C1 segment of cervical spinal cord (tissue), 14 donors: Measurements from ENCODE around the gene IFFO2.

Experiments
- DNase-seq, 14 donors: peaks; one replicate each; lab custom pipeline; 2025; lab: John Stamatoyannopoulos, UW

The IFFO2 gene

DNA sequence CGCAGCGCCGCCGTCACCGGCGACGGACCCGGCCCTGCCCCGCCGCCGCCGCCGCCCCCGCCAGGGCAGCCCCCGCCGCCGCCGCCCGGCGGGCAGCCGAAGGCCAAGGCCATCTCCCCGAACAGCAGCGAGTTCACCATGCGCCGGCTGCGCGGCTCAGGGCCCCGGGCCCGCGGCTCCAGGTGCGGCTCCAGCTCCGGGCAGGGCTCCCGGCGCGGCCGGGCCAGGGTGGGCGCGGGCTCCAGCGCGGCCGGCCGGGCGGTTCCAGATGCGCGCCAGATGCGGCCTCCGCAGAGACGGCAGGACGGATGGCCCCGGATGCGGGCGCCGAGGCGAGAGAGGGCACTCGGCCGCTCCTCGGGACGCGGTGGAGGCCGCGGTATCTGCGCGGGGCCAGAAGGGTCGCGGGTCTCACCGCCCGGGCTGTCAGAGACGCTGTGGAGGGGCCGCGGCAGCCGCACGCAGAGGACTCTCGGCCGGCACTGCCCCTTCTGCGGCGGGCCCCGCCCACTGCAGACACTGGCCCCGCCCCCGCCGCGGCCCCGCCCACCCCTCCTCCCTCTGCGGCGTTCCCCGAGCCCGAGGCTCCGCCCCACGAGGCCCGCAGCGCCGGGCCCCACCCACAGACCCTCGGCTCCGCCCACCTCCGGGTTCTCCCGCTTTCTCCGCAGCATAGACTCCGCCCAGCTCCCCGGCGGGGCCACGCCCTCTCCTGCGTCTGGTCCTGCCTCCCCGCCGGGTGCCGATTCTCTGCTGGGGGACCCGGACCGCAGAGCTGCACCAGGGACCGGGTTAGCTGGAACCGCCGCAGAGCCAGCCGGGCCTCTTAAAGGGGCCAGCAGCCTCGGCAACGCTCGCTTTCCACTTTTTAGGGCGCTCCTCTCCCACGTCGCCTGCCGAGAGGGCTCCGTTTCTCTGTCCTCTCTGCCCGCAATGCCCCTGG, at the start of gene IFFO2:
IFFO2 (minus strand) TSS at position 484 of the 943 bp plus-strand sequence; CDS start at position 140, 344 bp downstream.
- peak; percentile 58 to 98 (median 95) for DNase-seq

DNA sequence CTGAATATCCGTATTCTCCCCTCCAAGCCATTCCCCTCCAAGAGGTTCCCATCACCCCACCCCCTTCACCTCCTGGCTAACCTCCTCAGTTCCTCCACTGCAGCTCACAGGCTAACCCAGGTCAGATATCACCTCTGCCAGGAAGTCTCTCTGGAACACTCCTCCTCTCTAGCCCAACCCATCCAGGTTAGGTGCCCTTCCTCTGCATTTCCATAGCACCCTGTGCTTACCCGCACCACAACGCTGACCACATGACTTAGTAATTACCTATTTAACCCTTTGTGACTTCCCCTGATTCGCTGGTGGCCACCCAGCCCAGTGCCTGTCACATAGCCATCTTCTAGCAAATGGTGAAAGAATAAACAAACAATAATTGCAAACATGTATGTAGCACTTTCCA, 49.5 kb upstream of the IFFO2 start:
- no peak for DNase-seq

DNA sequence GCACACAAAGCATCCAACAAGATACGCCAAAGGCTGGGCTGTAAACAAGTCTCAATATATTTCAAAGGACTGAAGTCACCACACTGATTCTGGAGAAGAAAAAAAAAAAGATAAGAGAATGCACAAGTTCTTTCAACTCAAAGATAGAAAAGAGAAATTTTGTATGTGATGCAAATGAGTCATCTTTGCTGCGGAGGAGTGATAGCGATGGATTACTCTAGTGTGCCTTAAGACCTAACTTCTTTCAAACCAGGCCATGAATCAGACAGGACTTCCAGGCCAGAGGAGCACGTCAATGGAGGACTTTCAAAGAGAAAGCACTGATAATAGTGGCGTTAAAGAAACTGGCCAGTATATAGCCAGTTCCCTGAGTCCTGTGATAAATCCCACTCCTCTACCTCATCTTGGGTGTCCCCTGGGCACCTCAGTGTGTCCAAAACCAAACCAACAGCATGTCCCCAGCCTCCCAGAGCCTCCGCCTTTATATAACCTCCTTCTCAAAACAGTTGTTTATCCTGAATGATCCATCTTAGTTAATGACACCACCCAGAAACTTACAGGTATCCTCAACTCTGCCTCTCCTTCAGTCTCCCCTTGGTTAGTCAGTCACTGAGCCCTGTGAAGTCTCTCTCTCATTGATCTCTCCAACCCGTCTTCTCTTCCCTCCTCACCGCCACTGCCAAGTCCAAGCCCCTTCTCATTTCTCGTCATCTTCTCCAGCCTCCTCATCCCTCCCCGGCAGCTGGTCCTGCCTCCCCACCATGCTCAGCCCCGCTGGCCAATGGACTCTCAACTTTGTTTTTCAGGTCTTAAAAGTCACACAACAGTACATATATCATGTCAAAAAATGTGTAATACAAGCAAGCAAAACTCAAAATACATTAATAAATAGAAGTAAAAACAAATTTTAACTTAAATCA, 47.2 kb upstream of the IFFO2 start:
- DNase-seq = no peak

DNA sequence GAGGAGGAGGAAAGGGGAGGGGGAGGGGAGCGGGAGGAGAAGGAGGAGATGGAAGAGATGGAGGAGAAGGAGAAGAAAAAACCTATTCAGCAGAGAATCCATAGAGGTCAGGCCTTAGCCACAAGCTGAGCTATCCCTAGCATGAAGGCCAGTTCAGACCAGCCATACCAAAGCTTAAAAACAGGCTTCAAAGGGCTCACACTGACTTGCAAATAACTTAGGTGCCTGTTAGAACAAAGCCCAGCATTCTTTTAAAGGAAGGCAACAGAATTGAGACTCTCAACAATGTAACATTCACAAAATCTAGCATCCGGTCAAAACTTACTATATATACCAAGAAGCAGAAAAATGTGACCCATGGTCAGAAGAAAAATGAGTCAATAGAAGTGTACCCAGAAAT, 43.6 kb upstream of the IFFO2 start:
- DNase-seq = no peak

DNA sequence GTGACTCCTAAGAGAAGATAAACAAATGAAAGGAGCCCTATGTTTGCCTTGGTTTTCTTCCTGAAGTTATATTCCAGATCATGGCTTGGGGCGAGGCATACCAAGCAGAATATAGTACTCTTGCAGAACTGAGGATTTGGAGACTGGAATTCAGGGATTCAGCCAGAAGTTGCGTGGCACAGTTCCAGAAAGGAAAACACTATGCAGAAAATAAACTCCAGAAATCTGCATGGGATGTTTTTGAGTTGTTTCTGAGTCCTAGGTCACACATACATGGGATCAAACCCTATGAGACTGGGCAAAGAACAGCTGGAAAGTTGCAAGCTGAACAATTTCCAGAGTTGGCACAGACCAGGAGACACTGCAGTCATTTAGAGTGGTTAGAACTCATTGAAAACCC, 42.9 kb upstream of the IFFO2 start:
- DNase-seq = no peak

DNA sequence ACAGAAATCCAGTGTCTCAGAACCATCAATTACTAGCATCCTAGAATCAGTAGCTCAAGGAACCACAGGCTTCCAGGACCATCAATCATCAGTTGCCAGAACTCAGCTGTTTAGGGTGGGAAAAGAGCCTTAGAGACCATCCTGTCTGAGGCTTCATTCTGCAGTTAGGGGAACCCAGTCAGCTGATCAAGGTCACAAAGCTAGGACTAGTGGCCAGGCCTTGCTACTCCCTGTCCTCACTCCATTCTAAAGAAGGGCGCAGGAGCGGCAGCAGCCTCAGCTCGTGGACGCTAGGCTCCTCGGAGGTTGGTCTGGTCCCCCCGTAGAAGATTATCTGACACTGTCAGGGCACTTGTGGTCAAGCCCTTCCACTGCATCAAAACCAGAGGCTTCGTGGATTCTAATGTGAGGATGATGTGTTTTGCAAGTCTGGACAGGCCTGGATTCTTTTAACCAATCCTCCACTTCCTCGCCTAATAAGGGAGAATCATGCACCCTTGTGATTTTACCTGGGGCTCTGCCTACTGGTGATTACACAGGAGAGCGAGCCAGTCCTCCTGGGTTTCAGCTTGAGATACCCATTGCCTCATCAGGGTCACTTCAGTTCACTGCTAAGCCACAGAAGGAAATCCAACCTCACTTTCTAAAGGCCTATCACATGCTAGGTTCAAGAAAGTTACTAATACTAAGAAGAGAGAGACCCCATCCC, 41.7 kb upstream of the IFFO2 start:
- DNase-seq = no peak

DNA sequence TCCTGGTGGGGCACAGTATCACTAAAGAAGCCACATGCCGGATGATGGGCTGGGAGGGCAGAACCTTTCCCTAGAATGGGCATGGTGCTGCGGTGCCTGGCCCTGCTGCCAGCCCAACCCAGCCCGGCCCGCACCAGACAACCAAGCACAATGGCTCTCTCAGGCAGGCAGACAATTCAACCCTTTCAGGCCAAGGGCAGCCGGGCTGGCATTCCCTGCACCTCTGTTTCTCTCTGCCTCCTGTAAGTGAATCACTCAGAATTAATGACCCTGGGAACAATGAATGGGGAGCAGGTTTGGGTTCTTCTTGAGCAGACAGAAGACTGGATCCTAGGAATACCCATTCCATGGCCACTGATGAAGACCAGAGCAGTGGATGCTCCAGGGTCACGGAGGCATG, 41.0 kb upstream of the IFFO2 start:
- peak in 11 of 14 donors; percentile 31 to 77 (median 69) for DNase-seq

DNA sequence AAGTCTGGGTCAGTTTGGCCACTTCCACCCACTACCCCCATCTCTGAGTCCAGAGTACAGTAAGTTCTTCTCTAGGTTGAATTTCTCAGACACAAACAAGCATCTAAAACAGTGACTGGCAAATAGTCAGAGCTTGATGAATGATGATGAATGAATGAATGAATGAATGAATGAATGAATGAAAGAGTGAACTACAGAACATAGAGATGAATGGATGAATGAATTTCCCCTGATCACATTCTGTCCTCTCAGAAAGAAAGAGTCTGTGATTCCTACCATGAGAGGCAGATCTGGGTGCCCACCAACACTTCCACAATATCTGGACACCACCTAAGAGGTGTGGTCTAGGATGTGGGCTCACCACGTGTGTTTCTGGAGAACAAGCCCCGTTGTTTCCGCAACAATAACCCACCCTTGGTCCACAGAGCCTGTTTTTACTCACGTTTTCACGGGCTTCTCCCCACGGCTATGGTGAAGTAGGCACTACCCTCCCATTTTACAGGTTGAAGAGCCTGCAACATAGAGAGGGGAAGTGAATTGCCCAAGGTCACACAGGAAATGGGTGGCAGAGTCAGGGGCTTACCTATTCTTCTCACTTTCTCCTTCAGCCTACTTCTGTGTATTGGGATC, 40.2 kb upstream of the IFFO2 start:
- no peak for DNase-seq

DNA sequence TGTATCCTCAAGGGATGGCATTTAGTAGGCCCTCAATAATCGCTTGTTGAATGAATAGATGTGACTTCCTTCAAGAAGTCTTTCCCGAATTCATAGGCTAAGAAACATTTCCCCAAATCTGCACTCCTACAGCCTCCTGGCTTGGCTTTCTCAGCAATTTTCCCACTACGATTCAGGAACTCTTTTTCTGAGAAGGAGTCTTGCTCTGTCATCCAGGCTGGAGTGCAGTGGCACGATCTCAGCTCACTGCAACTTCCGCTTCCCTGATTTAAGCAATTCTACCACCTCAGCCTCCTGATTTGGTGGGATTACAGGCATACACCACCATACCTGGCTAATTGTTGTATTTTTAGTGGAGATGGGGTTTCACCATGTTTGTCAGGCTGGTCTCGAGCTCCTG, 37.9 kb upstream of the IFFO2 start:
- DNase-seq = no peak

DNA sequence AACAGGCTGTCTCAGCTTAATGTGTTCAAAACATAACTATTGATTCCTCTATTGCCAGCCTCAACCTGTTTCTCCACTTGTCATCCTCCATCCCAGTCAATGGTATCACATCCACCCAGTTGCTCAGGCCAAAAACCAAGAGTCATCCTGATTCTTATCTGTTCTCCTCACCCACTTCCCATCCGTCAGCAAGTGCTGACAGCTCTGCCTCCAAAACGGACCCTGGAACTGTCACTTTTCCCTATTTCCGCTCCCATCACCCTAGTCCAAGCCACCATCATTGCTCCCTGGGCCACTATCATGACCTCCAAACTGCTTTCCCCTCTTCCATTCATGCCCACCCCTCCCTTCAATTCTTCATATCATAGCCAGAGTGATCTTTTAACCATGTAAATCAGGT, 36.2 kb upstream of the IFFO2 start:
- no peak for DNase-seq

DNA sequence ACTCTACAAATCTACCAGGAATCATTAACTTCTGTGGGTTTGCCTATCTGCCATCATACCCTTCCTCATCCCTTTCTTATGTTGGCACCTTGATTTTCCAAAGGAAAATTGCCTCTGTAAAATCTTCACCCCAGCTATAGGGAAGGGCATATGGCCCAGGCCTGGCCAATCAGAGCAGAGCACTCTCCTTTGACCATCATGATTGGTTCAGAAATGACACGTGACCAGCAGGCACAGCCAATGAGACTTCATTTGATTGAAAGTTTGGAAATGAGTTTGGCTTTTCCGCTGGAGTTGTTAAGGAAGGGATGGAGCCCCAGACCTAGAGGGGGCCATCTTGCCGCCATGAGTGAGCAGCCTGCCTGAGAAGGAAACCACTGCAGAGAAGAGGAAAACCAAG, 35.1 kb upstream of the IFFO2 start:
- no peak for DNase-seq

DNA sequence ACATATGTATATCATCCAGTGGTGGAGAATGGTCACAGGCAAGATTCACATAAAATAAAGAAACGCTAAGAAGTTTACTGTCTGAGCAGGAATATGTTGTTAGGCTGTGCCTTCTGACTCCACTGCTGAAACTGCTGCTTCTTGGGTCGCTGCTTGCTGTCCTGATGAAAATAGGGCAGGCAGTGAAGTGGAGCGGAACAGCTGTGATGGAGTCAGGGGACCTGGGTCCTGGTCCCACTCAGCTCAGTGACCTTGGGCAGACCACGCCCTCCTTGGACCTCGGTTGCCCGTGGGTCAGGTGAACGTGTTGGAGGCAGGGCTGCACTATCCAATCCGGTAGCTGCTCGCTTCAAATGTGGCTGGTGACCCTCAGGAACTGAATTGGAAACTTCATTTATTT, 33.4 kb upstream of the IFFO2 start:
- DNase-seq = no peak

DNA sequence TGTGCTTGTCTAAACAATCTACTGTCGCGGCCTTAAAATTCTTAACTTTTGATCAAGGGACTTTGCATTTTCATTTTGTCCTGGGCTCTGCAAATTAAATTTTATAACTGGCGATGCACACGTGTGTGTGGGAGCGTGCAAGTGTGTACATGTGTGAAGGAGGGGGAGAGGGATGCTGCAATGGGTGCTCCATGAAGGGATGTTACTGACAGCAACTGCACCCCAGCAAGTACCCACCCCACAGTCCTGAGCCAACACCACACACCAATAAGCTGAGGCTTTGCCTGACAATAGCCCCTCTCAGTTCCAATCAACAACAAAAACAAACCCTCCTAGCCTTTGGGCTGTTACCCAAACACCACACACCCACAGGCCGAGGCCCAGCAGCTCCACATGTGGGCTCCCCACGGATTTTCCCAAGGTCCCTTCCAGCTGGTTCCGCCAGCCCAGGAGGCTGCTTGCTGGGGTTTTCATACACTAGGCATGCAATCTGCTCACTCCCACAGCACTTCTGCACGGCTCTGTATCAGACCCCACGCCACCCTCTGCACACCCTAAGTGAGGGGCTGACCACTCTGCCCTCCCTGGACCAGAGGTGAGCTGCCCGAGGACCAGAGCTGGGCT, 32.8 kb upstream of the IFFO2 start:
- no peak for DNase-seq

DNA sequence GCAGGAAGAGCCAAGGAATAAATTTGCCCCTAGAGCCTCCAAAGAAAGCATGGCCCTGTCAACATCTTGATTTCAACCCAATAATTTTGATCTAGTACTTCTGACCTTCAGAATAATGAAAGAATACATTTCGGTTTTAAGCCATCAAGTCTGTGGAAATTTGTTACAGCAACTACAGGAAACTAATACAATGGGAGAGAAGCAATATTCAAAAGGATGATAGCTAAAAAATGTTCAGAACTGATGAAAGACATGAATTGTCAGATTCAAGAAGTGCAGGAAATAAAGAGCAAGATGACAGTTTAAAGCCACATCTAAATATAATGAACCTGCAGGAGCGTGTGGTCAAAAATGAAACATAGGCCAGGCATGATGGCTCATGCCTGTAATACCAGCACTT, 24.8 kb upstream of the IFFO2 start:
- no peak for DNase-seq

DNA sequence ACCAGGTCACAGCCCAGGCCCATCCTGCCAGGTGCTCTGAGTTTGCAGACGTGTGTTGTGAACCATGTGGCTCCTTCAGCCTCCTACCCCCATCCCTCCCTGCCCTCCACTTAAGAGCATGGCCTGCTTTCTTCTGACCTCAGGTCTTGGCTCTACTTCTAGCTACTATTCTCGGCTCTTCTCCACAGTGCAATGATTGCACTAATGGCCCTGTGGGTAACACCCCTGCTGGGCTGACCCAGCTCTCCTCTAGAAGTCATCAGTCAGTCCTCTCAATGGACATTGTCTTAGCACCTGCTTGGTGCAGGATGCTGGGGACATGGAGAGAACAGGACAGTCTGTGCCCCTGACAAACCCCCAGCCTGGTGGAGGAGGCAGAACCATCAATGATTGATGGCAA, 22.2 kb upstream of the IFFO2 start:
- DNase-seq = peak in 1 of 14 donors; percentile 31

DNA sequence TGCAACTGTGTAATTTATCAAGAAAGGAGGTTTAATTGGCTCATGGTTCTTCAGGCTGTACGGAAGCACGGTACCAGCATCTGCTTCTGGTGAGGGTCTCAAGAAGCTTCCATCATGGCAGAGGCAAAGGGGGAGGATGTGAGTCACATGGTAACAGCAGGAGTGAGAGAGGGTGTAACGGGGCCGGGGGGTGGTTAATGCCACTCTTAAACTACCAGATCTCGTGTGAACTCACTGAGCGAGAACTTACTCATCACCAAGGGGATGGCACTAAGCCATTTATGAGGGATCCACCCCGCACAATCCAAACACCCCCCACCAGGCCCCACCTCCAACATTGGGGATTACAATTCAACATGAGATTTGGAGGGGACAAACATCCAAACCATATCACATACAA, 21.0 kb upstream of the IFFO2 start:
- no peak for DNase-seq

DNA sequence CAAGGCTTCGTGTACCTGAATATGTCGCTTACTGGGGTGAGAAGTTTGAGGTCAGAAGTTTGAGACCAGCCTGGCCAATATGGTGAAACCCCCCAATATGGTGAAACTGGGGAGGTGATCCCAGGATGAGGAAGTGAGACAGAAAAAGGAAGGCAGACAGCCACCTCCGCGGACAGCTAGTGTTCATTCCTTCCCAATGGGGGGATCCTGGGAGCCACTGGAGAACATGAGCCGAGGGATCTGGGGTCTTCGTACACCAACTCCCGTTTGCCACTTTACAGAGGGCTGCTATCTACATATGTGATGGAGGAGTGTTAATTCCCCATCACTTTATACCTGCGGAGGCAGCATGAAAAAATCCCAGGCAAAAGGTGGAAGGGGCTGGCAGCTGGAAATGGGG, 19.6 kb upstream of the IFFO2 start:
- no peak for DNase-seq

DNA sequence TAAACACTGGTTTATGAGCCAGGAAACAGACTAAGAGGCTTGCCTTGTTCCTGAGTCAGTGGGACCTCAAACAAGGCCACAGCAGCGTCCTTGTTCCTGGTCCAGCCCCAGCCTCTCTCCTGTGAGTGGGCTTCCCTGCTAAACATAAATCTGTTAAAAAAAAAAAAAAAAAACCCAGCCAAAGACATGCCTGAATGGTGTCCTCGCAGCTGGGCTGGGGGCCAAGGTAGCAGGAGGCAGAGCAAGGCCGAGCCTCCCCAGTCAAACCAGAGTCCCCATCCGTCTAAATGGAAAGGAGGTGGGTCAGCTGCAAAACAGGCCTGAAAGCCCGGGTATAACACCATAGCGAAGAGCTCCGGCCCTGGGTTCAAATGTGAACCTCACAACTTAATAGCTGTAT, 18.1 kb upstream of the IFFO2 start:
- peak in 2 of 14 donors; percentile 19 for DNase-seq

DNA sequence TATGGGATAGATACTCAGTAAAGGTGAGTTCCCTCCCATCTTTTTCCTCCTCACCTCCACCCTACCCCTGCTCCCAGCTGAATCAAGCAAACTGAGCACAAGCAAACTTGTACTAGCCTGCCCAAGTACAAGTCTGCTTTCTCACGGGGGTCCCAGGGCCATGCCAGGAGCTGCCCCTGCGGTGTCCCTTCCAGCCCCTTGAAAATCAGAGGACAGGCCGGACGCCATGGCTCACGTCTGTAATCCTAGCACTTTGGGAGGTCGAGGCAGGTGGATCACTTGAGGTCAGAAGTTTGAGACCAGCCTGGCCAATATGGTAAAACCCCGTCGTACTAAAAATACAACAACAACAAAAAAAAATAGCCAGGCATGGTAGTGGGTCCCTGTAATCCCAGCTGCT, 17.5 kb upstream of the IFFO2 start:
- no peak for DNase-seq

DNA sequence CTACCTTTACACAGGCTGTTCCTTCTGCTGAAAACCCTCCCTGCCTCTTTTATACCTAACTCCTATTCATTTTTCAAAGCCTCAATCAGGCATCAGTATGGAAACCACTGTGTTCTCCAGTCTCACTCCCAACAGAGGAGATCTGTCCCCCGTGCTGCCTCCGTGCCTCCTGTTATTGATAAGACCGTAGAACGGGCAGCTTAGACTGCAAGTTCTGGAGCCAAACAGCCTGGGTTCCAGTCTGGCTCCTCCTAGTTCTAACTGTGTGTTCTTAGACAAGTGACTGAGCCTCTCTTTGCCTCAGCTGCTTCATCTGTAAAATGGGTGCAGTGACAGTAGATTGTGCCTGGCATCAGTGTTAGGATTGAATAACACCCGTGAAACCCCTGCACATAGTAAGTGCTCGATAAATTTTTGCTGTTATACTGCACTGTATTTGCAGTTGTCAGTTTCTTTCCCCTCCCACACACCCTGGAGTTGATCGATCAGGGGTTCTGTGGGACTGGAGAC, 17.0 kb upstream of the IFFO2 start:
- no peak for DNase-seq

DNA sequence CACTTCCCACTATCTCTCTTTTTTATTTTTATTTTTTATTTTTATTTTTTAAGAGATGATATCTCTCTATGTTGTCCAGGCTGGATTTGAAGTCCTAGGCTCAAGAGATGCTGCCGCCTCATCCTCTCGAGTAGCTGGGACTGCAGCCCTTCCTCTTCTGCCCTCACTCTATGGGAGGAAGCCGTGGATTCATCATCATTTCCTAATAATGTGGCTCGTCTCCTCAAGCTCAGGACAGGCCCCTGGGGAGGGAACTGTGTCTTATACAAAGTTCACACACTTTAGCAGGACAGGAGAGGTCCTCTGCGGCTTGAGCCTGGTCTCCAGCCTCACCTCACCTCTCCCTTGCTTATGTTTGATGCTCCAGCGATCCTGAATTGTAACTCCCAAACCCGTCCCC, 16.5 kb upstream of the IFFO2 start:
- no peak for DNase-seq
